HepG2 (cell line): ENCODE measurements around the gene YAP1. TPM values are rescaled to one million over a fixed set of nuclear protein-coding genes. Genes with fewer than 3 reads are reported as not detected.

Experiments
- ATM ChIP-seq: fragments of 450-650 bp; IDR thresholded peaks from 2 replicates; pipeline ENCODE4 v1.7.1; 2017; ENCODE audit warnings: mild to moderate bottlenecking, borderline replicate concordance
- ELF3 ChIP-seq: IDR thresholded peaks from 2 replicates; pipeline ENCODE4 v1.6.1; 2016; ENCODE audit warnings: missing genetic modification reagents, missing compliant biosample characterization
- GLI4 ChIP-seq: sonication (generic); formaldehyde crosslinking; IDR thresholded peaks from 2 replicates; pipeline ENCODE4 v1.5.1; 2020; ENCODE audit warnings: missing genetic modification reagents, mild to moderate bottlenecking, moderate library complexity, borderline replicate concordance
- HIVEP1 ChIP-seq: sonication (generic); formaldehyde crosslinking; IDR thresholded peaks from 2 replicates; pipeline ENCODE4 v1.4.0; 2020; ENCODE audit warnings: mild to moderate bottlenecking, missing genetic modification reagents
- LBX2 ChIP-seq: sonication (generic); formaldehyde crosslinking; IDR thresholded peaks from 2 replicates; pipeline ENCODE4 v1.5.0; 2020; ENCODE audit warnings: missing genetic modification reagents, mild to moderate bottlenecking, borderline replicate concordance
- MTA3 ChIP-seq: sonication (generic); formaldehyde crosslinking; IDR thresholded peaks from 2 replicates; pipeline ENCODE4 v1.4.0; 2020; ENCODE audit warnings: missing genetic modification reagents
- PAXIP1 ChIP-seq: sonication (generic); formaldehyde crosslinking; conservative IDR thresholded peaks from 2 replicates; pipeline ENCODE4 v1.4.0; 2020; ENCODE audit warnings: mild to moderate bottlenecking, missing genetic modification reagents, moderate library complexity
- PHB2 ChIP-seq: fragments of 450-650 bp; IDR thresholded peaks from 2 replicates; pipeline ENCODE4 v1.6.1; 2018; ENCODE audit not compliant: partially characterized antibody
- SNAPC5 ChIP-seq: sonication (generic); formaldehyde crosslinking; IDR thresholded peaks from 2 replicates; pipeline ENCODE4 v1.8.1; 2023; ENCODE audit warnings: mild to moderate bottlenecking, missing genetic modification reagents, borderline replicate concordance
- SP4 ChIP-seq: sonication (generic); formaldehyde crosslinking; IDR thresholded peaks from 2 replicates; pipeline ENCODE4 v1.8.1; 2023; ENCODE audit warnings: mild to moderate bottlenecking, missing genetic modification reagents
- SRF ChIP-seq: IDR thresholded peaks from 2 replicates; pipeline ENCODE4 v1.6.1; 2011; ENCODE audit warnings: mild to moderate bottlenecking, low read depth, low read length, moderate library complexity
- SRSF1 ChIP-seq: fragments of 200-400 bp; formaldehyde crosslinking; optimal IDR thresholded peaks from 2 replicates; pipeline ENCODE3; 2017; ENCODE audit warnings: mild to moderate bottlenecking, low read depth, low read length, moderate library complexity
- STAG1 ChIP-seq: sonication (generic); formaldehyde crosslinking; IDR thresholded peaks from 2 replicates; pipeline ENCODE4 v1.4.0; 2020; ENCODE audit warnings: missing genetic modification reagents
- TAF1 ChIP-seq: sonication (generic); formaldehyde crosslinking; IDR thresholded peaks from 2 replicates; pipeline ENCODE4 v1.4.0; 2020; ENCODE audit warnings: missing genetic modification reagents
- TCF7 ChIP-seq: sonication (generic); IDR thresholded peaks from 2 replicates; pipeline ENCODE4 v1.6.1; 2016; ENCODE audit warnings: antibody characterized with exemption, low read depth
- TEAD2 ChIP-seq: sonication (generic); formaldehyde crosslinking; IDR thresholded peaks from 2 replicates; pipeline ENCODE4 v1.9.0; 2021; ENCODE audit warnings: missing genetic modification reagents
- ZNF12 ChIP-seq: sonication (generic); formaldehyde crosslinking; IDR thresholded peaks from 2 replicates; pipeline ENCODE4 v1.5.0; 2020; ENCODE audit warnings: missing genetic modification reagents
- ZNF318 ChIP-seq: sonication (generic); formaldehyde crosslinking; IDR thresholded peaks from 2 replicates; pipeline ENCODE4 v1.4.0; 2020; ENCODE audit warnings: mild to moderate bottlenecking, missing genetic modification reagents
- ZNF547 ChIP-seq: sonication (generic); formaldehyde crosslinking; IDR thresholded peaks from 2 replicates; pipeline ENCODE4 v1.5.1; 2020; ENCODE audit warnings: mild to moderate bottlenecking, missing genetic modification reagents
- polyA plus RNA-seq, 8 experiments: library from polyadenylated mRNA; depleted of rRNA in 3 of 8; stranded (reverse) in 7 of 8; unstranded in 1 of 8; fragments of >200 nt; fragmentation: Illumina TruSeq in 4 of 8; extraction: Trizol in 4 of 8; gene quantifications; 2 replicates each; pipeline versions ENCODE4 v1.2.1 to v1.2.3, GENCODE V29; 2011 to 2016; ENCODE audit warnings: low read depth in 4 of 8, missing spikeins in 1 of 8, mixed read lengths in 1 of 8; ENCODE audit not compliant: insufficient read depth in 1 of 8
- total RNA-seq, 5 experiments: library from RNA; depleted of rRNA; stranded (reverse); fragments of >200 nt; fragmentation: Illumina TruSeq; extraction: Trizol; gene quantifications; 2 replicates each; pipeline ENCODE4 v1.2.3, GENCODE V29; 2016; ENCODE audit warnings: low read depth in 1 of 5

The YAP1 gene
- total and polyA plus RNA-seq, 2 of the 13 experiments (the other 11 are each of a cell fraction or from before 2014, with no cell fraction given), result 59.5 to 91.0 TPM

GRCh38 chr11:102186551-102187191 lies 76.4 kb downstream of the YAP1 start (continued):
- no peak for TF ChIP-seq SRSF1
- no peak for TF ChIP-seq TAF1
- TF ChIP-seq ZNF547, result no peak
- peak; percentile 36; the same call in 1 of the 2 replicates for TF ChIP-seq ELF3
- no peak for TF ChIP-seq PHB2
- TF ChIP-seq STAG1 (CRISPR knock-in tag), result no peak
- peak; percentile 91 for TF ChIP-seq PAXIP1 (CRISPR knock-in tag)
- TF ChIP-seq SP4, result no peak
- TF ChIP-seq ZNF12 (CRISPR knock-in tag), result no peak
- no peak for TF ChIP-seq MTA3 (CRISPR knock-in tag)
- TF ChIP-seq TCF7, result peak; percentile 98
- no peak for TF ChIP-seq TEAD2 (CRISPR knock-in tag)
- no peak for TF ChIP-seq ZNF318
- no peak for TF ChIP-seq SRF
- TF ChIP-seq GLI4 (CRISPR knock-in tag), result no peak
- TF ChIP-seq ATM, result no peak
- no peak for TF ChIP-seq HIVEP1 (CRISPR knock-in tag)
- TF ChIP-seq LBX2 (CRISPR knock-in tag), result no peak
- TF ChIP-seq SNAPC5 (CRISPR knock-in tag), result no peak
